ENCODE measurements around the gene BAZ2B.
"Not testable (repeated sequence)": the region's sequence is repeated elsewhere in the genome, so short reads cannot be mapped to it uniquely, and the experiment has no call there.

The BAZ2B gene

DNA sequence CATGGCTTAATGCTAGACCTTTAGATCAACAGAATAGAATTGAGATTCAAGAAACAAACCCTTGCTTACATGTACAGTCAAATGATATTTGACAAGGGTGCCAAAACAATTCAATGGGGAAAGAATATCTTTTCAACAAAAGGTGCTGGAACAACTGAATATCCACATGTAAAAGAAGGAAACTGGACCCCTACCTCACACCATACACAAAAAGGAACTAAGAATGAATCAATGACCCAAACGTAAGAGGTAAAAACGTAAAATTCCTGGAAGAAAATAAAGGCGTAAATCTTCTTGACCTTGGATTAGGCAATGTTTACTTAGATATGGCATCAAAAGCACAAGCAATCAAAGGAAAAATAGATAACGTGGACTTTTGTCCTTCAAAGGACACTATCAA is 43.1 kb downstream of the BAZ2B start:
- DNase-seq: no peak

DNA sequence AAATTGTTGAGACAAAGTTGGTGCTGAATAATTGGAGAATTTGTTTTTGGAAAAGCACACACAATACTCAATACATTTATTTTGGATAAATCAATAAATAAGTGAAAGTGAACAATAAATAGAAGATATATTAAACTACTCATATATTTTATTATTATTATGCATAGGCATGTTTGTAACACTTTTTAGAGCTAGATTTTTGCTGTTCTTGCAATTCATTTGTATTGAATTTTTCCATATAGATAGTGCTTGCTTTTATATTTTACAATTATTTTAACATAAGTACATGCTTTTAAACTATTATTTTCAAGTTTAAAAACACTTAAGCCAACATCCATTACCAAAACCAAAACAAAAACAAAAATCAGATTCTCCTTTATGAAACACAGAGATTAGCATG is 43.9 kb downstream of the BAZ2B start:
- no peak for DNase-seq

DNA sequence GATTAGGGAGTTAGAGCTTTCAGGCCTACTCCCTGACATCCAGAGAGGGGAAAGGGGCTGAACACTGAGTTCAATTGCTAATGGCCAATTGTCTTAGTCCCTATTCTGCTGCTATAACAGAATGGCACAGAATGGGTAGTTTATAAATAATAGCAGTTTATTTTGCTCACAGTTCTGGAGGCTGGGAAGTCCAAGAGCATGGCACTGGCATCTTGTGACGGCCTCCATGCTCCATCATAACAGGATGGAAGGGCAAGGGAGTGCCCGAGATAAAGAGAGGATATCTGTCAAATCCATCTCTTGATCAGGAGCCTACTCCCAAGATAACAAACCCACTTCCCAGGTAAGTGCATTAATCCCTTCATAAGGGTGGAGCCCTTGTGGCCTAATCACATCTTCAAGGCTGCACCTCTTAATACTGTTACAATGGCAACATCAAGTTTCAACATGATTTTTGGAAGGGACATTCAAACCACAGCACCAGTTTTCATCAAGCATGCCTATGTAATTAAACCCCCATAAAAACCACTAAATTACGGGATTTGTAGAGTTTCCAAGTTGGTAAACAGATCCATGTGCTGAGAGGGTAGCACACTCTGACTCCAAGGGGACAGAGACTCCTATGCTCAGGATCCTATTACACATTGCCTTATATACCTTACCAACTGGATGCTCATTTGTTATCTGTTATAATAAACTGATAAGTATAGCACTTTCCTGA is 44.6 kb downstream of the BAZ2B start:
- DNase-seq: no peak

DNA sequence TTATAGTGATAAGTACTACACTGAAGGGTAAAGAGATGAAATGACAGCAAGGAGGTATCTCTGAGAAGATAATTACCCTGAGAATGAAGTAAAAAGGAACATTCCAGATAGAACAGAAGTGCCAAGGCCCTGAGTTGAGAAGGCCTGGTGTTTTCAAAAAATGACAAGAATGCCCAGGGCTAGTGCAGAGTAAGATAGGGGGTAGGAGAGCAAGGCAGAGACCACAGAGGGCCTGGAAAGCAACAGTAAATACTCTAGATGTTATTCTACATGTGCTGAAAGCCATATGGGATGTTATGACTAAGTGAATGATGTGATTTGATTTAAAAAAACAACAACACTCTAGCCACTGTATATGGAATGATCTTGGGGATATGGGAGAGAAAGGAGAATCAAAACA is 52.3 kb downstream of the BAZ2B start:
- no peak for DNase-seq

DNA sequence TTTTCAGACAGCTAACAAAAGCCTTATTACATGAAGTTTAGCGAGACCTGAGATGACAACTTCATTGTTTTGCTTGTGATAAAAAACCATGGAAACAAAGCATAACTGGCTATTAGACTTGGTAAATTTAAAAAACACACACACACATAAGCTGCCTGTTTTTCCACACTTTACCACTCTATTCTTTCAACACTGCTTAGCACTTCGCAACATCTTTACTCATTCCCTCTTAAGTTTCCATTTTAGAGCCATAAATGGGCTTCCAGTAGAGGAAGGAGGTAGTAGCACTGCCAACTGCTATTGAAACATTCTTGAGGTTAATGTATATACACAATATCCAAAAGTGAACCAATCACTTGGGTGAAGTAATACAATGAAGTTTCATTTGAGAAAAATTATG is 54.1 kb downstream of the BAZ2B start:
- no peak for DNase-seq

DNA sequence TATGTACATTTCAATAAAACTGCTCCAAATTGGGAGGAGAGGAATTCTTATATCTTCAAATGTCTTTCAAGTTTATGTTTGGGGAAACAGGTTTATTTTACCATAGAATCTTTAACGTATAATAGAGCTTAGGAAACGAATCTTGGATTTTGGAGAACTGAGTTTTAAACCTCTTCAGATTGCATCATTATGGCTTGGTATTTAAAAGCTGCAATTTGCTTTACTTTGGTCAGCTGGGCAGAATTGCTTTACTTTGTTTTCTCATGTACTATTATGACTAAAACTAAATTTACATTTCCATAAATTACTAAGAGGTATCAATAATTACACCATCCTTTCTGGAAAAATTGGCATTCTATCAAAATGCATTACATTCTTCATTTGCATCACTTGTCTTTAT is 54.6 kb downstream of the BAZ2B start:
- no peak for DNase-seq

DNA sequence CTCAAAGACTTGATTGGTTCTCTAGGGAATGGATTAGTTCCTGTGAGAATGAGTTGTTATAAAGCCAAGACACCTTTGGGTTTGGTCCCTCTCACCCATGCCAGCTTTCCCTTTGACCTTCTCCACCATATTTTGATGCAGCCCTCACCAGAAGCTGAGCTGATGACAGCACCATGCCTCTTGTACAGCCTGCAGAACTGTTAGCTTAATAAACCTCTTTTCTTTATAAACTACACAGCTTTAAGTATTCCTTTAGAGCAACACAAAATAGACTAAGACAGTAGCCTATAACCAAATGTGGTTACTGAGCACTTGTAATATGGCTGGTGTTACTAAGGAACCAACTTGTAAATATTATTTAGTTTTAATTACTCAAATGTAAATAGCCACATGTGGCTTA is 55.1 kb downstream of the BAZ2B start:
- no peak for DNase-seq

DNA sequence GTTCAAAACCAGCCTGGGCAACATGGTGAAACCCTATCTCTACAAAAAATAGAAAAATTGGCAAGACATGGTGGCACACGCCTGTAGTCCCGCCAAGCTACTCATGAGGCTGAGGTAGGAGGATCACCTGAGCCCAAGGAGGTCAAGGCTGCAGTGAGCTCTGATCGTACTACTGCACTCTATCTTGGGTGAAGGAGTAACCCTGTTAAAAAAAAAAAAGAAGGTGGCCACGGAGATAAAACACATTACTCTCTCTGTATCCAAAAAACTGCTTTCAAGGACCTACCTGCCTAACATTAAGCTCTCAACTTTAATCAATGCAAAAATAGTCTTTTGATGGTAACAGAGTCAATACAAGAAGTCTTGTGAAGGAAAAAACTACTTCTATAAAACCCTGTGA is 57.3 kb downstream of the BAZ2B start:
- no peak for DNase-seq

DNA sequence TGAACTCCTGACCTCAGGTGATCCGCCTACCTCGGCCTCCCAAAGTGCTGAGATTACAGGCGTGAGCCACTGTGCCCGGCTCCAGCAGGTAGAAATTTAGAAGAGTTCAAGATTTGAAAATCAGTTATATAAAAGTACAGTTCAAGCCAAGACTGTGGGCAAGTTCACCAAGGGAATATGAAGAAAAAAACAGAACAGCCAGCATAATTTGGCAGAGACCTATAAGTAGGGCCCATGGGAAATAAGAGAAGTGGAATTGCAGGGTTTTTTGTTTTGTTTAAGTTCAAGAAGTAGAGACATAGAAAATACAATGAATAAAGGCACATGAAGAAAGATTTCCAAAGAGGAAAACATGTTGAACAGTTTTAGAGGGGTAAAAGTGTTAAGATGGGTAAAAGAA is 57.9 kb downstream of the BAZ2B start:
- DNase-seq: no peak

DNA sequence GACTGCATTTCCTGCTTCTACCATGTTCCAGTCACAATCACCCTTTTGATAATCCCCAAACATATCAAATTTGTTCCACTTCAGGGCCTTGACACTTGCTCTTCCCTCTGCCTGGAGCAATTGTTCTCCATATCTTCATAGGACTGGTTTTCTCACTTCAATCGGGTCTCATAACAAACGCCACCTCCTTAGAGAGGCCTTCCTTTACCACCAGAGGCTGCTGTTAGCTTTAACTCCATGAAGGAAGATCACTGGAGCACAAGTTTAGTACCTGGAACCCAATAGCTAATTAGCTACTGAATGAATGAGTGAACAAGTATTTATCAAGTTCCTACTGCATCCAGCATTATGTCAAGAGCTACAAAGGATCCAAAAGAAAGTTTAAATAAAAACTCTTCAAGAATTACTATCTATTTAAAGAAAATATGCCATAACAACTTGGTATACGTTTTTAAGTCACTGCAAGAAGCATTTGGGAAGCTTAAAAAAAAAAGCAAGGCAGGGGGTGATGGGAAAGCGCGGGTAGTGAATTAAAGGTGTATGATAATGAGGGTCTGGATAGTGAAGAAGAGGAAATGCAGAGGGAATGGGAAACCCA is 58.8 kb downstream of the BAZ2B start:
- DNase-seq: no peak

DNA sequence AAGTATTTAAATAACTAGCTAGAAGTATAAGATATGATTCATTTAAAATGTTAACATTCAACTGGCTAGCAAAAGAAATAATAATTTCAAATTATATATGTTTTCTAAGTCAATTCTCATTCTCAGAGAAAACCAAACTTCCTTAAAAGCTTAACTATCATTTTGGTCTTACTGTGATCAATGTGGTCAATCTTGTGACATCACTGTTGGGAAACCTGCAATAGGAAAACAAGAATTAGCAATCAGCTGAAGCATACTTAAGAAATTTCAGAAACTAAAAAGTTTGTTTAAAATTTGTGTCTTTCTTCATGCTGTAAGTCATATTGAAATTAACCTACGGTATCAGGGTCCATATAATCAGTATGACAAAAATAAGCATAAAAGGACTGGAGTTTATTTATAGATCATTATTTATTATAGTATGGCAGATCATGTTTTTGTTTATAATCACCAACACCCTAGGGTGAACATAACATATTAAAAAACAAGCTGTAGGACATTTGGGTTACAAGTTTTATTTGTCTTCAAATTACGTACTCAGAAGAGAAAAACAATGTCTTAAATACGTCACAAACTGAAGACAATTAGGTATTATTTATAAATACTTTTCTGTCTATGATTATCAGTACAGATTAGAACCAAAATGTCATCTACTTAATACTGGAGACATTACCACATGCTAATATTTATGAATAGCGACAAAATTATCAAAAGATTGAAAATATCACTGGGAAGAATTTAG is 60.5 kb downstream of the BAZ2B start:
- no peak for DNase-seq

DNA sequence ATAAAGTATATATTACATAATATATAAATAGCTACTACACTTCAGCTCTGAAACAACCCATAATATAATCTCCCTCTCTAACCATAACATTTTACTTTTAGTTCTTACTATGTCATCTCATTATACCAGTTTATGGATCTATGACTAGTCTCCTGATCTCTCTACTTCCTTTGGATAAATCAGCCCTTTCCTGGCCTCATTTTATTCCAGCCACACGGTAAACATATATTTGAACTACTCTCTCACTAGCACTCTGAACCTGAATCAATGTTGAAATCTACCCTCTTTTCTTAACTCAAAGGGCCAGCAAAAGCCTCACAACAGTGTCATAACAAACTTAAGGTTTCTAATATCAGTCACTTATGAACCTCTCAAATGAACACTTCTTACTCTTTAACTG is 62.6 kb downstream of the BAZ2B start:
- no peak for DNase-seq

DNA sequence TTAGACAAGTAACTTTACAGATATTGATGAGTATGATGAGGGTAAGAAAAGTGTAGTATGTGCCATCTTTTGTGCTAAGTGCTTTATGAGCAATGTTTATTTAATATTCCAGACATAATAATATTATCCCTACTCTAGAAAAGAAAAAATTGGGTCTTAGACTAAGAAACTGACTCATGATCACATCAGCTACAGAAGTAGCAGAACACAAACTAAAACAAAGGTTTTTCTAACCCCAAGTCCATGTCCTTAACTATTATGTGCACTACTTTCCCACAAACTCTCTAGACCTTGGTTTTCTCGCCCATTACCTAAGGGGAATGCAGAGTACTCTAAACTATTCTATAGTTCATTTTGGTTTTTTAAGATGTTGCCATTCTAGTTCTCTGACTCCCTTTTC is 64.5 kb downstream of the BAZ2B start:
- no peak for DNase-seq

DNA sequence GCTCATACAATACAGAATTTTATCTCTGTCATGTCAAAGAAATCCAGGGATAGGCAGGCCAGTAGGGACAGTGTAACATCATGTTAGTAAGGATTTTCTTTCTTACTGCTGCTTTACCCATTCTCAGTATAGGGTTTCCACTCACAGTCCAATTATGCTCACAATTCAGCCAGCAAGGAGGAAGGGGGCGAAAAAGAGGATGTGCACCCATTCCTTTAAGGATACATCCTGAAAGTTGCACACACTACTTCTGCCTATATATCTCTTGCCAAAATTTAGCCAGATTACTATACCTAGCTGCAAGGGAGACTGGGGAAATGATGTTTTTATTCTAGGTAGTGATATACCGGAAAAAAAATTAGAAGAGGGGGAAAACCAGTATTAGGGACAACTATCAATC is 66.1 kb downstream of the BAZ2B start:
- DNase-seq: no peak

DNA sequence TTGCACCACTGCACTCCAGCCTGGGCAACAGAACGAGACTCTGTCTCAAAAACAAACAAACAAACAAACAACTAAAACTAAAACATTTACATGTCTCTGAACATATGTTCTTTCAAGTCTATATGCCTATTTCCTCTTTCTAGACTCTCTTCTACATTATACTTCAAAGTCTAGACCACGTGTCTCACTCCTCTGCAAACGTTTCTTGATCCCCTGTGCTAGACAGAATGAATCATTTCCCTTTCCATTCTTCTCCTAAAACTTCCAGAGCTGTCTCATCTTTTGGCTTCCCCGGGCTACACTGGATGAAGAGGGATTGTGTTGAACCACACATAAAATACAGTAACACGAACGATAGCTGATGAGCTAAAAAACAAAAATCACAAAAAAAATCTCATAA is 67.1 kb downstream of the BAZ2B start:
- DNase-seq: no peak

DNA sequence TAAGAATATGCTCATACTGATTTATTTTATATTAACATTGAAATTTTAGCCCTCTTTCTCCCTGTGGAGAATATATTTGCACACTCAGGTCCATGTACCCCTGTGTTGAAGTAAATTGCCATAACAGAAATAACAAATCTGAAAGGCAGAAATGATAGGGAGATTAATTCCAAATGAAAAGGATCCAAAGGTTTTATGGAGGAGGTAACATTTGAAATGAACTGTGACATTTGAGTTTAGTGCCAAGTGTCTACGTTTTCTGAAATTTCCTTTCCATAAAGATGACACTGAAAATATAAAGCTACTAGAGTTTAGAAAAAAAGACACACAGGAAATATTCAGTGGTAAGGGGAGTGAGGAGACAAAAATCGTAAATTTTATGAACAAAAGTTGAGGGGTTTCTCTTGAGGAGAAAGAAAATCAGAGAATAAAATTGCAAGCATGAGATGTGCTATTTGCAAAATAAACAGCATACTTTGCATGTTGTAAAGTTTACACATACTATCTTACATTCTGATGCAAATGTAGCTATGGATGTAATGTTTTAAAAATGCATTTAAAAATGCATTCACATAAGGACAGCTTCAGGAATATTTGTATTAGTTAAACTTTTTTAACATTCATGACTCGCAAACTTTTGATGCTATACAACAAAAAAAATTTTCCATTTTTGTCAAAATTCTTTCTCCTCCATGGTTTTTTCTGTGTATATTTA is 69.5 kb downstream of the BAZ2B start:
- no peak for DNase-seq

DNA sequence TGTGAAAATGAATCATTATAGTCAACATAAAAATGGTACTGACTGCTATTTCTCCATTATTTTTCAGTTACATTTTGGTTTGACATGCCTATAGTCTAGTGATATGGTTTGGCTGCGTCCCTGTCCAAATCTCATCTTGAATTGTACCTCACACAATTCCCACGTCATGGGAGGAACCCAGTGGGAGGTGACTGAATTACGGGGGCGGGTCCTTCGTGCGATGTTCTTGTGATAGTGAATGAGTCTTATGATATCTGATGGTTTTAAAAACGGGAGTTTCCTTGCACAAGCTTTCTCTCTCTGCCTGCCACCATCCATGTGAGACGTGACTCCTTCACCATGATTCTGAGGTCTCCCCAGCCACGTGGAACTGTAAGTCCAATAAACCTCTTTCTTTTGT is 70.3 kb downstream of the BAZ2B start:
- no peak for DNase-seq

DNA sequence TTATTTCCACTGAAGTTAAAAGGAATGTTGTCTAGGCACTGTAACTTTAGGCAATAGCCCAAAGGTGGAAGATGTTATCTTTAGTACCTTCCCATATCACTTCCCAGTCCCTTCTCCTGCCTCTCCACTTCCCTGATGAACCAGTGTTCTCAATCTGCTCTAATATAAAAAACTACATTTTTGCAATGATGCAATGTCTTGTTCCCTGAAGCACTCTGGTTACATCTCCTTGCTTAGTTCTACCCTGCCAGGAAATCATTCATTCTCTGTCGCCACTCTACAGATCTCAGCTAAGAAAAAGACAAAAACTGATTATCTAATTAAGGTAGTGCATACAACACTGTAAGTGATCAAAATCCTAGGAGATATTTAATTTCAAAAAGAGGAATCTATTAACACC is 71.3 kb downstream of the BAZ2B start:
- no peak for DNase-seq

DNA sequence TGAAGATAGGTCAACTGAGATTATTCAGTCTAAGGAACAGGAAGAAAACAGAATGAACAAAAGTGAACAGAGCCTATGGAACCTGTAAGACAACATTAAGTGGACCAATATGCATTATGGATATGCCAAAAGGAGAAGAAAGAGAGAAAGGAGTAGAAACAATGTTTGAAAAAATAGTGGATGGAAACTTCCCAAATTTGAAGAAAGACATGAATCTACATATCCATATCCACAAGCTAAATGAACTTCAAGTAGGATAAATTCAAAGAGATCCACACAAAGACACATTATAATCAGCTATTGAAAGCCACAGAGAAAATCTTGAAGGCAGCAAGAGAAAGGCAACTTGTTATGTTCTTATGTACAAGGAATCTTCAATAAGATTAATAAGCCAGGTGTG is 74.2 kb downstream of the BAZ2B start:
- DNase-seq: no peak

DNA sequence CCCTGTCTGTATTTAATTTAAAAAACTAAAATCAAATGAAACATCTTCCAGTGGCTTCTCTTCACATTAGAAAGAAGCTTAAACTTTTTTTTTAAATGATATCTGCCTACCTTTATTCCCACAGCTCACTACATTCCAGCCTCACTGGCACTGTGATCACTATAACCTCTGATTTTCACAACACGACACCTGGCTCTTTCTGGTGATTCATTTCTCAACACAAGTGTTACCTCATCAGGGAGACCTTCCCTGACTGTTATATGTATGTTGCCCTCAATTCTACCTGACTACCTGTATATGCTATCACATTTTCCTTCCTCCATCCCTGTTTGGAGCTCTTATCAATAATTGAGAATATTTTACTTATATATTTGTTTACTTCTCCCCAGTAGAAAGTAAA is 76.6 kb downstream of the BAZ2B start:
- DNase-seq: no peak

DNA sequence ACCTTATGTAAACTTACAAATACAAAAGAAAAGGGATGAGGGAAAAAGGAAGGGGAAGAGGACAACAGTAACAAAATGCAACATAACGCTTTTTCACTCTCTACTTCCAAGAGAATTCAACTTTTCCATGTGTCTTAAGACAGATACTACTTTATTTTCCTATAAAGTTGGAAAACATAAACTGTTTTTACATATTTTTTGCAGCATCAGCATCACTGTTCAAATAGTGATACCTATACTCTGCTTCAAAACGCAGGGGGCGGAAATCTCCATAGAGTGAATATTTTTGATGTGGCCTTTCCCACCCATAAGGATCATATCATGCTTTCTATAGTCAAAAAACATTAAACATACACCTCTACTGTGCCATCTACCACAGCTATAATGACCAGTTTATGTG is 77.5 kb downstream of the BAZ2B start:
- DNase-seq: no peak

DNA sequence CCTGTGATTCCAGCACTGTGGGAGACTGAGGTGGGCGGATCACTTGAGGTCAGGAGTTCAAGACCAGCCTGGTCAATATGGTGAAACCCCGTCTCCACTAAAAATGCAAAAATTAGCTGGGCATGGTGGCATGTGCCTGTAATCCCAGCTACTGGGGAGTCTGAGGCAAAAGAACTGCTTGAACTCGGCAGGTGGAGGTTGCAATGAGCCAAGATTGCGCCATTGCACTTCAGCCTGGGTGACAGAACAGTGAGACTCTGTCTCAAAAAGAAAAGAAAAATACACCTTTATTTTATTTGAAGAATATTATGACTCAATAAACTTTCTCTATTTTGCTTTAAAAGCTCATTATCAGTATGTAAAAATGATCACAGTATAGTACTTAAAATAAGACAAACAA is 81.1 kb downstream of the BAZ2B start:
- not testable (repeated sequence) for DNase-seq

DNA sequence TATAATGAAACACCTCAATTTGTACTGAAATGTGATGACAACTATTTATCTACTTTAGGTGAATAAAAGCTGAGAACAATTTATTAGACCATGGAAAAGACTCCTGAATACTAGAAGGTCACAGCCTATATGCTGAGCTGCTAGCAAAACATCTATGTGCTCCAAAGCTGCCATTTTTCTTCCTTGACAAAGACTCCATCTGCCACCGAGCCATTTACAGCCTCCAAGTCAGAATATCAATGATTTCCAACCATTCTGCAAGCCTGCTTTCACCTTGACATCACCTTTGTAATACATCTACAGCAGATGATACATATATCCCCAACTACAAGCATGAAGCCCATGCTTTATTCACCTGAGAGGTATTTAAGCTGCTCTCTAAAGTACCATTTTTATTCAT is 84.9 kb downstream of the BAZ2B start:
- no peak for DNase-seq

DNA sequence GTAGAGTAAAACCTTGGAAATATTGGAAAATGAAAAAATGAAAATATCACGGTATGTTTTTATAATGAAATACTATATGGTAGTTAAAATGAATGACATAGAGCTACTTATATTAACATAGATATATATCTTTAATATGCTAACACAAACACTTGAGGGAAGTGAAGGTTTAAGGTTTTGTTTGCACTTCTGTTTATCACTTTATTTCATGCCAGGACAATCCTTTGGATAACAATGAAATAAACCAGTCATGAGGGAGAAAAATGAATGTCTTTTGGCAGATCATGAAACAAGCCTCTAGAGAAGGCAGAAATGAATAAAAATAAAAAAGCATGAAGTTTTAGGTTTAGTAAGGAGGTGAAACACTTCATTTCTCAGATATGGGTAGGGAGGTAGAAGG is 89.9 kb downstream of the BAZ2B start:
- DNase-seq: no peak
